ENCODE measurements around the gene NAT10.

Gene NAT10

GRCh38 chr11:34111722-34112270, 6.4 kb downstream of the NAT10 start:
- DNase-seq (ENCODE audit: low spot score) = no peak

GRCh38 chr11:34114014-34114413, 8.6 kb downstream of the NAT10 start:
- DNase-seq (ENCODE audit: low spot score) = no peak

GRCh38 chr11:34114471-34114870, 9.0 kb downstream of the NAT10 start:
- DNase-seq (ENCODE audit: low spot score) = no peak

GRCh38 chr11:34120651-34121050, 15.2 kb downstream of the NAT10 start:
- no peak for DNase-seq (ENCODE audit: low spot score)

- no peak for DNase-seq (ENCODE audit: low spot score)
These were observed 19.6 kb downstream of the NAT10 start for GRCh38 chr11:34124885-34125668.

- no peak for DNase-seq (ENCODE audit: low spot score)
These were observed 21.8 kb downstream of the NAT10 start for GRCh38 chr11:34126959-34127848.

GRCh38 chr11:34128824-34129223, 23.4 kb downstream of the NAT10 start:
- DNase-seq (ENCODE audit: low spot score) = no peak

- no peak for DNase-seq (ENCODE audit: low spot score)
These were observed 27.0 kb downstream of the NAT10 start for GRCh38 chr11:34132261-34132965.

GRCh38 chr11:34134765-34135164, 29.3 kb downstream of the NAT10 start:
- no peak for DNase-seq (ENCODE audit: low spot score)

- DNase-seq (ENCODE audit: low spot score) = no peak
These were observed 30.0 kb downstream of the NAT10 start for GRCh38 chr11:34135439-34135838.

- DNase-seq (ENCODE audit: low spot score) = no peak
These were observed 31.0 kb downstream of the NAT10 start for GRCh38 chr11:34136420-34136819.

GRCh38 chr11:34139346-34139745, 33.9 kb downstream of the NAT10 start:
- no peak for DNase-seq (ENCODE audit: low spot score)

- DNase-seq (ENCODE audit: low spot score) = no peak
These were observed 34.7 kb downstream of the NAT10 start for GRCh38 chr11:34140149-34140548.

GRCh38 chr11:34143048-34143447, 37.6 kb downstream of the NAT10 start:
- no peak for DNase-seq (ENCODE audit: low spot score)

GRCh38 chr11:34145073-34145472, 39.6 kb downstream of the NAT10 start:
- no peak for DNase-seq (ENCODE audit: low spot score)

- DNase-seq (ENCODE audit: low spot score) = no peak
These were observed 40.5 kb downstream of the NAT10 start for GRCh38 chr11:34145847-34146381.

- DNase-seq (ENCODE audit: low spot score) = no peak
These were observed 41.0 kb downstream of the NAT10 start for GRCh38 chr11:34146411-34146810.

- no peak for DNase-seq (ENCODE audit: low spot score)
These were observed 41.4 kb downstream of the NAT10 start for GRCh38 chr11:34146866-34147265.

- no peak for DNase-seq (ENCODE audit: low spot score)
These were observed 42.2 kb downstream of the NAT10 start for GRCh38 chr11:34147581-34147980.

GRCh38 chr11:34148504-34149165, 43.2 kb downstream of the NAT10 start:
- no peak for DNase-seq (ENCODE audit: low spot score)

- no peak for DNase-seq (ENCODE audit: low spot score)
These were observed 43.8 kb downstream of the NAT10 start for GRCh38 chr11:34149274-34149673.

All from CD4-positive, alpha-beta T cell treated with Interleukin-6 at 100 ng/mL for 8 hours (primary cell).